DMS114 treated with DMSO at 0.1 percent for 48 hours (cell line): Measurements from ENCODE around the gene FBXL20.
"Not testable (repeated sequence)": the region's sequence is repeated elsewhere in the genome, so short reads cannot be mapped to it uniquely, and the experiment has no call there.

Experiments used
- DNase-seq: peaks from one replicate; lab custom pipeline; 2025; ENCODE audit not compliant: unreplicated experiment; lab: John Stamatoyannopoulos, UW

FBXL20 gene

DNA sequence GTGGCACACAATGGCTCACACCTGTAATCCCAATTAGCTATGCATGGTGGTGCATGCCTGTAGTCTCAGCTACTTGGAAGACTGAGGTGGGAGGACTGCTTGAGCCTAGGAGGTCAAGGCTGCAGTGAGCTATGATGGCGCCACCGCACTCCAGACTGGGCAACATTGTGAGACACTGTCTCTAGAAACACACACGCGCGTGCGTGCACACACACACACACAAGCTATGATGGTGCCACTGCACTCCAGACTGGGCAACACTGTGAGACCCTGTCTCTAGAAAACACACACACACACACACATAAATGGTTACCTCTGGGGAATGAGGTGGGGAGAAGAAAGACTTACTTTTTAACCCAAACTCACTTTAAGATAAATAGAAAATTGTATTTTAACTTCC, 16.4 kb downstream of the FBXL20 start:
- DNase-seq, result no peak

- no peak for DNase-seq
Measured at GRCh38 chr17:39380144-39380543, 21.3 kb downstream of the FBXL20 start.

DNA sequence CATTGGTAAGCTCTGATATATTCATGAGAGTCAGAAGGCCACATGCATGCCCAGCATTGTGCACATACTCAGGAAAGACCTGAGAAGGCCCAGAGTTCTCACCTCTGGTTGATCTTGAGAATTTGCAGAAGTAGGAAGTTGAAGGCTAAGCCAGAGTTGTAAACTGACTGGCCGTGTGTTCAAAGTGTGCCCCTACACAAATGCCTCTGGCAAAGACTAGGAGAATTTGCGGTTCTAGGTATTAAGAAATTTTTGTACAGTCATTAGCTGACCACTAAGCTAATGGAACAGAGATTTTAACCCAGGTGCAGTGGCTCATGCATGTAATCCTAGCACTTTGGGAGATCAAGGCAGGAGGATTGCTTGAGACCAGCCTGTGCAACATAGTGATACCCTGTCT, 25.0 kb downstream of the FBXL20 start:
- no peak for DNase-seq

DNA sequence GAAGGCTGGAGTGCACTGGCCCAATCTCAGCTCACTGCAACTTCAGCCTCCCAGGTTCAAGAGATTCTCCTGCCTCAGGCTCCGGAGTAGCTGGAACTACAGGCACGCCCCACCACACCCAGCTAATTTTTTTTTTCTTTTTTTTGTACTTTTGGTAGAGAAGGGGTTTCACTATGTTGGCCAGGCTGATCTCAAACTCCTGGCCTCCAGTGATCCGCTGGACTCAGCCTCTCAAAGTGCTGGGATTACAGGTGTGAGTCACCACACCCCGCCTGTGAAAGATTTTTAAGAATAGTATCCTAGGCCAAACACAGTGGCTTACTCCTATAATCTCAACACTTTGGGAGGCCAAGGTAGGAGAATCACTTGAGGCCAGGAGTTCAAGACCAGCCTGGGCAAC, 33.6 kb downstream of the FBXL20 start:
- DNase-seq, result not testable (repeated sequence)

GRCh38 chr17:39365872-39366271, 35.6 kb downstream of the FBXL20 start:
- no peak for DNase-seq

GRCh38 chr17:39365242-39365641, 36.2 kb downstream of the FBXL20 start:
- DNase-seq, result no peak

DNA sequence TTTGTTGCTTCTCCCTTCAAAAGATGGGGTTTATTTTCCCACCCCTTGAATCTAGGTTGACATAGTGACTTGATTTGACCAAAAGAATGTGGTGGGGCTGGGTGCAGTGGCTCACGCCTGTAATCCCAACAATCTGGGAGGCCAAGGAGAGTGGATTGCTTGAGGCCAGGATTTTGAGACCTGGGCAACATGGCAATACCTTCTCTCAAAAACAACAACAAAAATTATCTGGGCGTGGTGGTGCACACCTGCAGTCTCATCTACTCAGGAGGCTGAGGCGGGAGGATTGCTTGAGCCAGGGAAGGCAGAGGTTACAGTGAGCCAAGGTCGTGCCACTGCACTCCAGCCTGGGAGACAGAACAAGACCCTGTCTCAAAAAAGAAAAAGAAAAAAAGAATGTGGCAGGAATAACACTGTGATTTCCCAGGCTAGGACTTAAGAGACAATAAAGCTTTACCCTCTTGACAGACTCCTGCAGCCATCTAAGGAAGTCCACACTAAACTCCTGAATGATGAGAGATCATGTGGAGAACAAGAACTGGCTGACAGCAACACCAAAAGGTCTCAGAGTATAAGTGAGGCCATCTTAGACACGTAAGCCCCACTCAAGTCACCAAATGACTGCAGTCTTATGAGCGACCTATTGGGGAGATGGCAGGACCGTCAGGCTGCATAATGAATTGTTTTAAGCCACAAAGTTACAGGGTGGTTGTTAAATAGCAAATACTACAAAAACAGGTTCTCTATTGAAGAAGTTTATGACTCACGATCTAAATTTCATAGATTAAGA, 37.0 kb downstream of the FBXL20 start:
- DNase-seq, result no peak

DNA sequence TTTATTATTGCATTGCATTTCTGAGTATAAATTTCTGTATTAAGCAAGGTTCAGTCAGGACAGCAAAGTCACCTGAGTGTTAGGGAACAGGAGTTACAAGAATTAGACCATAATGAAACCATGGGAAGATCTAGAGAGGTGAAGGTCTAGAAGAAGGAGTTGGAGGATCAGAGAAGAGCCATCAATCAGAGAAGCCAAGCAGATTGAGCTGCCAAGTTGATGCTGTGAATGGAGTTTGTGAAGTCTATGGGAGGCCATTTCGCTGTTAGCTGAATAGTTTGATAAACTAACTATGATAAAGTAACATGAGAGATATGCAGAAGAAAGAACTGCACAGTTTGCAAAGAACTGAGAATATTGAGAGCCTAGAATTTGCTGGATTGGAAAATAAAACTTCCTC, 40.4 kb downstream of the FBXL20 start:
- DNase-seq, result no peak

GRCh38 chr17:39360537-39360936, 40.9 kb downstream of the FBXL20 start:
- no peak for DNase-seq

DNA sequence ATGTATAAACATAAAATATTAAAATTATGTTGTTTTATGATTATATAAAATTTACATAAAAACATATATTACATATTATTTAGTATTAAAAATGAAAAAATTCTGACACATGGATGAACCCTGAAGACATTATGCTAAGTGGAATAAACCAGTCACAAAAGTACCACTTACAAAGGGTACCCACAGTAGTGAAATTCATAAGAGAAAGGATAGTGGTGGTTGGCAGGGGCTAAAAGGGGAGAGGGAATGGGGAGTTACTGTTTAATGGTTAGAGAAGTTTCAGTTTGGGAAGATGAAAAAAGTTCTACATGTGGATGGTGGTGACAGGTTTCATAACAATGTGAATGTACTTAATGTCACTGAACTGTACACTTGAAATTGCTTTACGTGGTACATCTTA, 41.4 kb downstream of the FBXL20 start:
- DNase-seq, result no peak

DNA sequence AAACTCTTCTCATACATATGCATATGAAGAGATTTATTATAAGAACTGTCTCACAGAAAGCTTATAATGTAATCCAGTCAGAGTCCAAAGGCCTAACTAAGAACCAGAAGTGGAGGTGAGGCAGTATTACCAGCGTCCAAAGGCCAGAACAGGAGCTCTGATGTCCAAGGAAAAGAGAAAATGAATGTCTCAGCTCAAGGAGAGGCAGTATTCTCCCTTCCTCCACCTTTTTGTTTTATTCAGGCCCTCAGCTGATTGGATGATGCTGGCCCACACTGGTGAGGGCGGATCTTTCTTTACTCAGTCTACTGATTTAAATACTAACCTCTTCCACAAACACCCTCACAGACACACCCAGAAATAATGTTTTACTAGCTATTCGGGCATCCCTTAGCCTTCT, 43.4 kb downstream of the FBXL20 start:
- no peak for DNase-seq

DNA sequence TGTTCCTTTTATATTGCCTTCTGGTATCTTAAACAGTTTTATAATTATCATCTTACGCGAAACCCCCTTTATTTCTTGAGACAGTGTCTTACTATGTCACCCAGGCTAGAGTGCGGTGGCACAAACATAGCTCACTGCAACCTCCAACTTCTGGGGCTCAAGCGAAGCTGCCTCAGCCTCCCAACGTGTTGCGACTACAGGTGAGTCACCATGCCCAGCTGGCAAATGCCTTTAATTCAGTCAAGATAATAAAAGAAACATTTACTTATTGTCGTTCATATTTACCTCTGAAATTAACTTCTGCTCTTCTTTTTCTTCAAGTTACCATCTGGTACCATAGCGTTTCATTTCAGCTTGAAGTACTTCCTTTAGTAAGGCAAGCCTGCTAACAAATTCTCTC, 43.9 kb downstream of the FBXL20 start:
- DNase-seq, result no peak

- DNase-seq, result no peak
Measured at GRCh38 chr17:39352986-39353385, 48.4 kb downstream of the FBXL20 start.

DNA sequence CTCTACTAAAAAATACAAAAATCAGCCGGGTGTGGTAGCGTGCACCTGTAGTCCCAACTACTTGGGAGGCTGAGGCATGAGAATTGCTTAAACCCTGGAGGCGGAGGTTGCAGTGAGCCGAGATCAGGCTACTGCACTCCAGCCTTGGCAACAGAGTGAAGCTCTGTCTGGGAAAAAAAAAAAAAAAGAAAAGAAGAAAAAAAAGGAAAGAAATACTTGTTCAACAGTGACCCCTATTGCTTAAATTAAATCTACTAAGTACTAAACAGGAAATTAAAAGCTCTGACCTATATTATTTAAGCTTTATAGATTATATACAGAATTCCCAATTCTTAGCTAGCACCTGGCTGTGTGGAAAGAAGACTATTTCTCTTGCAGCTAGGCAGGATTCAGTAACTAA, 48.9 kb downstream of the FBXL20 start:
- DNase-seq, result peak; percentile 17

DNA sequence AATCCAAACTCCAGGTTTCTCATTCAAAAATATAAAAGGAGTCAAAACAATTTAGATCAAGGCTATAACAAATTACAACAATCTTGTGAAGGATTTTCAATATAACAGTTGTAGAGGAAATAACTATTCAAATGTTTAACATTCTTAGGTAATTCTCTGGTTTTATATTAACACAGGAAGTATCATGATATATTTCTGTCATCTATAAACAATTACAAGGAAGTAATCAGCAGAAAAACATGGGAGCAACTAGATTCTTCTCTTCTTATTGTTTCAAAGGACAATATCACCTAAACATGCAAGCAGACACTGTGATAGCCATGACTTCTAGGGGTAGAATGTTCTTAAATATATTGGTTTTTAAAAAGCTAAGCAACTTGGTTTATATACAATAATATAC, 49.9 kb downstream of the FBXL20 start:
- no peak for DNase-seq

- no peak for DNase-seq
Measured at GRCh38 chr17:39349246-39349645, 52.2 kb downstream of the FBXL20 start.

DNA sequence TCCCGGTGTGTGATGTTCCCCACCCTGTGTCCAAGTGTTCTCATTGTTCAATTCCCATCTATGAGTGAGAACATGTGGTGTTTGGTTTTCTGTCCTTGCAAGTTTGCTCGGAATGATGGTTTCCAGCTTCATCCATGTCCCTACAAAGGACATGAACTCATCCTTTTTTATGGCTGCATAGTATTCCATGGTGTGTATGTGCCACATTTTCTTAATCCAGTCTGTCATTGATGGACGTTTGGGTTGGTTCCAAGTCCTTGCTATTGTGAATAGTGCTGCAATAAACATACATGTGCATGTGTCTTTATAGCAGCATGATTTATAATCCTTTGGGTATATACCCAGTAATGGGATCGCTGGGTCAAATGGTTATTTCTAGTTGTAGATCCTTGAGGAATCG, 54.6 kb downstream of the FBXL20 start:
- not testable (repeated sequence) for DNase-seq

- DNase-seq, result no peak
Measured at GRCh38 chr17:39341541-39341940, 59.9 kb downstream of the FBXL20 start.

DNA sequence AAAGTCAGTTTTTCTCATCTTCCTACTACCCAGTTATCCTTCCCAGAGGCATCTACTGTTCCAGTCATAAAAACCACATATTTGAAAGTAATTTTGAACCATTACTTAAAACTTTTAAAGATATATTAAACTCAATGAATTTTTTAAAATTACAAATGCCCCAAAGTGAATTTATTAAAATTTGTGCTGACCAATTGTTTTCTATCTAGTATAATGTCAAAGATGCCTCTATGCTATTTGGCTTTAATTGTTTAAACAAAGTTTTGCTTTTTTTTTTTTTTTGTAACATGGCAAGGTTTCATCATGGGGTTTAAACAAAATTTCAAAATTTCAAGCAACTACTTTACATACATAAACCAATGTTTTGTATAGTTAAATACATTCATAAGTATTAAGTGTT, 60.7 kb downstream of the FBXL20 start:
- no peak for DNase-seq

- no peak for DNase-seq
Measured at GRCh38 chr17:39339272-39339671, 62.2 kb downstream of the FBXL20 start.

- DNase-seq, result not testable (repeated sequence)
Measured at GRCh38 chr17:39337649-39338048, 63.8 kb downstream of the FBXL20 start.

GRCh38 chr17:39335704-39336223, 65.7 kb downstream of the FBXL20 start:
- DNase-seq, result no peak
